ENCODE measurements around the gene FAM83D. TPM values are rescaled to one million over a fixed set of nuclear protein-coding genes. Genes with fewer than 3 reads are reported as not detected.
"Not testable (repeated sequence)": the region's sequence is repeated elsewhere in the genome, so short reads cannot be mapped to it uniquely, and the experiment has no call there.

Gene FAM83D
- total RNA-seq, 4 donors from 2014 or later, result 93.9 to 311 (median 211) TPM

GRCh38 chr20:38986663-38987062, 60.4 kb downstream of the FAM83D start:
- Histone ChIP-seq H3K4me3 (peak overlapping the region in 1 of 4 donors; percentile 22), H3K9me3 (no peaks in the 10 kb centered on the region), H3K36me3 (peaks cover 6 to 33% (median 16%) of the 10 kb centered on the region in 4 donors), H3K27me3 (no peaks in the 10 kb centered on the region), H3K4me1 (peaks cover 24 to 59% (median 57%) of the 10 kb centered on the region in 4 donors), H3K27ac (replicated peaks in 1 of 4) (peak overlapping the region; percentile 79 to 98 (median 84))
- 58% methylated on average over 2 of the region's 2 CpGs for WGBS
- intact Hi-C loops (cut with DNase I), result loop anchor here (5.0 kb wide), 1 partner anchor 51 kb away; no protein-coding TSS in a partner anchor
- no peak for DNase-seq (ENCODE audit: extremely low spot score)
- TF ChIP-seq EP300 (IDR thresholded peaks at IDR 0.05) (no peak), CTCF (IDR thresholded peaks at IDR 0.05) (peak in 2 of 3 experiments; percentile 29 to 42), POLR2AphosphoS5 (IDR thresholded peaks at IDR 0.05) (peak; percentile 58 to 88)

- no peaks in the 10 kb centered on the region for H3K27me3 ChIP-seq
- no peak for TF ChIP-seq POLR2AphosphoS5 (IDR thresholded peaks at IDR 0.05)
- no peak for TF ChIP-seq CTCF (IDR thresholded peaks at IDR 0.05)
- TF ChIP-seq EP300 (IDR thresholded peaks at IDR 0.05), result no peak
- TF ChIP-seq POLR2A (IDR thresholded peaks at IDR 0.05; ENCODE audit: low read depth), result no peak
- peak overlapping the region; percentile 79 to 98 (median 84) for H3K27ac ChIP-seq (replicated peaks in 1 of 4)
- intact Hi-C loops (cut with DNase I), result loop anchor here (5.0 kb wide), 1 partner anchor 50 kb away; no protein-coding TSS in a partner anchor
- DNase-seq (ENCODE audit: extremely low spot score), result no peak
- H3K36me3 ChIP-seq, result peaks cover 6 to 39% (median 17%) of the 10 kb centered on the region in 4 donors
- no peaks in the 10 kb centered on the region for H3K9me3 ChIP-seq
- H3K4me1 ChIP-seq, result peaks cover 20 to 55% (median 52%) of the 10 kb centered on the region in 4 donors
- WGBS, result 79% methylated on average over 4 of the region's 4 CpGs
- H3K4me3 ChIP-seq, result no peak overlapping the region
These were observed 61.6 kb downstream of the FAM83D start for GRCh38 chr20:38987777-38988176.

GRCh38 chr20:38990728-38991127, 64.5 kb downstream of the FAM83D start:
- 91% methylated on average over 1 of the region's 1 CpG for WGBS
- no peak for TF ChIP-seq POLR2AphosphoS5 (IDR thresholded peaks at IDR 0.05)
- no peak overlapping the region for H3K4me3 ChIP-seq
- peaks cover 7 to 32% (median 27%) of the 10 kb centered on the region in 4 donors for H3K4me1 ChIP-seq
- intact Hi-C loops (cut with DNase I), result no loop called here
- H3K9me3 ChIP-seq, result no peaks in the 10 kb centered on the region
- no peak for DNase-seq (ENCODE audit: extremely low spot score)
- peaks cover 13 to 56% (median 32%) of the 10 kb centered on the region in 4 donors for H3K36me3 ChIP-seq
- no peak overlapping the region for H3K27ac ChIP-seq (replicated peaks in 1 of 4)
- H3K27me3 ChIP-seq, result no peaks in the 10 kb centered on the region

- Histone ChIP-seq H3K4me3 (no peak overlapping the region), H3K36me3 (peaks cover 15 to 69% (median 39%) of the 10 kb centered on the region in 4 donors), H3K4me1 (peaks cover 0 to 20% (median 13%) of the 10 kb centered on the region in 4 donors), H3K27ac (replicated peaks in 1 of 4) (peak overlapping the region in 2 of 4 donors; percentile 5 to 8), H3K27me3 (no peaks in the 10 kb centered on the region), H3K9me3 (no peaks in the 10 kb centered on the region)
- no peak for DNase-seq (ENCODE audit: extremely low spot score)
- TF ChIP-seq POLR2A (IDR thresholded peaks at IDR 0.05; ENCODE audit: low read depth) (no peak), CTCF (IDR thresholded peaks at IDR 0.05) (no peak), EP300 (IDR thresholded peaks at IDR 0.05) (no peak), POLR2AphosphoS5 (IDR thresholded peaks at IDR 0.05) (no peak)
- intact Hi-C loops (cut with DNase I), result no loop called here
- 81% methylated on average over 5 of the region's 5 CpGs for whole genome bisulfite sequencing
These were observed 65.8 kb downstream of the FAM83D start for GRCh38 chr20:38991814-38992704.

GRCh38 chr20:38995536-38996044, 69.4 kb downstream of the FAM83D start:
- WGBS, result 83% methylated on average over 3 of the region's 3 CpGs
- H3K9me3 ChIP-seq, result no peaks in the 10 kb centered on the region
- H3K4me3 ChIP-seq, result no peak overlapping the region
- intact Hi-C loops (cut with DNase I), result no loop called here
- DNase-seq (ENCODE audit: extremely low spot score), result no peak
- no peak for TF ChIP-seq POLR2AphosphoS5 (IDR thresholded peaks at IDR 0.05)
- no peak for TF ChIP-seq EP300 (IDR thresholded peaks at IDR 0.05)
- TF ChIP-seq POLR2A (IDR thresholded peaks at IDR 0.05; ENCODE audit: low read depth), result no peak
- TF ChIP-seq CTCF (IDR thresholded peaks at IDR 0.05), result no peak
- no peak overlapping the region for H3K27ac ChIP-seq (replicated peaks in 1 of 4)
- H3K36me3 ChIP-seq, result peaks cover 18 to 84% (median 61%) of the 10 kb centered on the region in 4 donors
- H3K4me1 ChIP-seq, result peaks cover 0 to 9% (median 4%) of the 10 kb centered on the region in 4 donors
- no peaks in the 10 kb centered on the region for H3K27me3 ChIP-seq

GRCh38 chr20:38996866-38997265, 70.6 kb downstream of the FAM83D start:
- WGBS, result 92% methylated on average over 1 of the region's 1 CpG
- H3K27me3 ChIP-seq; H3K4me1 ChIP-seq; DNase-seq (ENCODE audit: extremely low spot score); H3K4me3 ChIP-seq; intact Hi-C loops (cut with DNase I); H3K27ac ChIP-seq (replicated peaks in 1 of 4); H3K9me3 ChIP-seq: not testable (repeated sequence)
- peaks cover 12 to 95% (median 69%) of the 10 kb centered on the region in 4 donors for H3K36me3 ChIP-seq

All from esophagus muscularis mucosa (tissue), 4 donors.